Mesenchymal stem cell (in vitro differentiated cells and primary cell): ENCODE data around the gene NAV2.

Source experiments
- DNase-seq: peaks from one replicate; pipeline ENCODE4 v3.0.0-alpha.2; 2013
- H2AFZ ChIP-seq: one replicate; pipeline ENCODE4 v1.6.1; 2013; ENCODE audit warnings: low read depth, mild to moderate bottlenecking, control low read depth, inconsistent platforms, low read length, moderate library complexity
- H2AK5ac ChIP-seq: 2 replicates; pipeline ENCODE4 v1.6.1; 2013; ENCODE audit warnings: low read length, moderate library complexity, mild to moderate bottlenecking, inconsistent platforms; ENCODE audit not compliant: severe bottlenecking
- H2BK120ac ChIP-seq: one replicate; pipeline ENCODE4 v1.6.1; 2013; ENCODE audit warnings: low read depth, mild to moderate bottlenecking, inconsistent platforms, low read length, moderate library complexity
- H2BK12ac ChIP-seq, 2 experiments: one replicate each; pipeline ENCODE4 v1.6.1; 2013; ENCODE audit warnings: inconsistent platforms in 2 of 2, low read length in 2 of 2, mild to moderate bottlenecking in 2 of 2, moderate library complexity in 2 of 2, control low read depth in 1 of 2
- H2BK15ac ChIP-seq: one replicate; pipeline ENCODE4 v1.6.1; 2013; ENCODE audit warnings: mild to moderate bottlenecking, low read depth, inconsistent platforms; ENCODE audit not compliant: poor library complexity, severe bottlenecking
- H2BK5ac ChIP-seq: 2 replicates; pipeline ENCODE4 v1.6.1; 2013; ENCODE audit warnings: low read depth, mild to moderate bottlenecking, low read length, control low read depth, inconsistent platforms; ENCODE audit not compliant: poor library complexity, severe bottlenecking
- H3K14ac ChIP-seq, 2 experiments: one replicate each; pipeline ENCODE4 v1.6.1; 2013; ENCODE audit warnings: inconsistent platforms in 2 of 2, low read length in 2 of 2, control low read depth in 1 of 2, mild to moderate bottlenecking in 1 of 2, moderate library complexity in 1 of 2
- H3K18ac ChIP-seq, 2 experiments: one replicate each; pipeline ENCODE4 v1.6.1; 2013; ENCODE audit warnings: inconsistent platforms in 2 of 2, low read length in 2 of 2, control low read depth in 1 of 2, low read depth in 1 of 2, mild to moderate bottlenecking in 1 of 2
- H3K23ac ChIP-seq, 2 experiments: one replicate each; pipeline ENCODE4 v1.6.1; 2013; ENCODE audit warnings: inconsistent platforms in 2 of 2, low read length in 2 of 2, mild to moderate bottlenecking in 2 of 2, moderate library complexity in 2 of 2, control low read depth in 1 of 2
- H3K27ac ChIP-seq: 2 replicates; pipeline ENCODE4 v1.5.1; 2013; ENCODE audit warnings: mild to moderate bottlenecking, moderate library complexity, low read length, control low read depth, inconsistent platforms; ENCODE audit not compliant: poor library complexity, severe bottlenecking
- H3K27me3 ChIP-seq, 2 experiments: 2 replicates each; pipeline versions ENCODE4 v1.6.1 to v1.7.0; 2013; ENCODE audit warnings: low read length in 2 of 2, mild to moderate bottlenecking in 2 of 2, moderate library complexity in 2 of 2, control low read depth in 1 of 2, inconsistent platforms in 1 of 2; ENCODE audit not compliant: control insufficient read depth in 1 of 2, insufficient read depth in 1 of 2
- H3K36me3 ChIP-seq, 2 experiments: 2 replicates each; pipeline versions ENCODE4 v1.6.1 to v1.7.0; 2013; ENCODE audit warnings: low read length in 2 of 2, control low read depth in 1 of 2, inconsistent platforms in 1 of 2, low read depth in 1 of 2, mild to moderate bottlenecking in 1 of 2; ENCODE audit not compliant: insufficient read depth in 2 of 2, control insufficient read depth in 1 of 2
- H3K4ac ChIP-seq, 2 experiments: one replicate each; pipeline ENCODE4 v1.6.1; 2013; ENCODE audit warnings: inconsistent platforms in 2 of 2, low read length in 2 of 2, mild to moderate bottlenecking in 2 of 2, moderate library complexity in 2 of 2, control low read depth in 1 of 2, low read depth in 1 of 2
- H3K4me1 ChIP-seq: 2 replicates; pipeline ENCODE4 v1.6.1; 2013; ENCODE audit warnings: low read depth, low read length, control low read depth; ENCODE audit not compliant: control insufficient read depth, insufficient read depth
- H3K4me2 ChIP-seq: 2 replicates; pipeline ENCODE4 v1.6.1; 2013; ENCODE audit warnings: low read length, mild to moderate bottlenecking, inconsistent platforms; ENCODE audit not compliant: poor library complexity, severe bottlenecking
- H3K4me3 ChIP-seq, 2 experiments: 2 replicates each; pipeline versions ENCODE4 v1.5.1 to v1.7.0; 2013; ENCODE audit warnings: low read length in 2 of 2, mild to moderate bottlenecking in 2 of 2, control low read depth in 1 of 2, low read depth in 1 of 2; ENCODE audit not compliant: insufficient read depth in 1 of 2
- H3K79me1 ChIP-seq: replicated peaks from 2 replicates; pipeline ENCODE4 v1.6.1; 2013; ENCODE audit warnings: mild to moderate bottlenecking, control low read depth, low read length, inconsistent platforms; ENCODE audit not compliant: poor library complexity, severe bottlenecking
- H3K9ac ChIP-seq: 2 replicates; pipeline ENCODE4 v1.7.0; 2013; ENCODE audit warnings: mild to moderate bottlenecking, low read length, moderate library complexity
- H3K9me3 ChIP-seq: 2 replicates; pipeline ENCODE4 v1.7.0; 2013; ENCODE audit warnings: mild to moderate bottlenecking, low read length; ENCODE audit not compliant: control insufficient read depth
- H4K8ac ChIP-seq: one replicate; pipeline ENCODE4 v1.6.1; 2013; ENCODE audit warnings: inconsistent platforms, mild to moderate bottlenecking, low read length, moderate library complexity
- H4K91ac ChIP-seq: one replicate; pipeline ENCODE4 v1.6.1; 2013; ENCODE audit warnings: mild to moderate bottlenecking, low read length, inconsistent platforms
- WGBS: methylation state at CpG from one replicate; pipeline ENCODE4 v1.1.7; 2013; ENCODE audit warnings: mixed read lengths; 5-methylcytosine and 5-hydroxymethylcytosine counted together

Gene NAV2

DNA sequence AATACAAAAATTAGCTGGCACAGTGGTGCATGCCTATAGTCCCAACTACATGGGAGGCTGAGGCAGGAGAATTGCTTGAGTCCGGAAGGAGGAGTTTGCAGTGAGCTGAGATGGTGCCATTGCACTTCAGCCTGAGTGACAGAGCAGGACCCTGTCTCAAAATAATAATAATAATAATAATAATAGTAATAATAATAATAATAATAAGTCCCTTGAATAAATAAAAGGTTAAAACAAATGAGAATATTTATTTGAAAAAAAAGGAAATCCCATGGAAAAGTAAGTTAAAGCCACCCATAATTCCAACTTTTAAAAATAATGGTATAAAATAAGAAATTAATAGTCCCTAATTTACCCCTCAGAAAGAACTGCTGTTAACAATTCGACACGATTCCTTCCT lies 10.0 kb upstream of the NAV2 start:
- Histone ChIP-seq H3K9me3 (no peaks in the 10 kb centered on the region), H3K27me3 (no peaks in the 10 kb centered on the region), H3K18ac (no peak overlapping the region), H3K14ac (no peak overlapping the region), H2AK5ac (no peak overlapping the region), H3K4me2 (no peak overlapping the region), H3K4me3 (no peak overlapping the region), H3K23ac (no peak overlapping the region), H2BK120ac (no peak overlapping the region), H3K9ac (no peak overlapping the region), H3K27ac (no peak overlapping the region), H2AFZ (no peak overlapping the region), H4K91ac (no peak overlapping the region), H4K8ac (no peak overlapping the region), H2BK15ac (no peak overlapping the region), H2BK5ac (no peak overlapping the region), H3K4me1 (peaks cover 7% of the 10 kb centered on the region), H2BK12ac (no peak overlapping the region), H3K36me3 (peaks cover 0 to 3% of the 10 kb centered on the region in 2 experiments), H3K4ac (no peak overlapping the region), H3K79me1 (peaks cover 2% of the 10 kb centered on the region)
- DNase-seq: no peak
- no CpG with 5 or more reads among the region's 3 CpGs for WGBS

DNA sequence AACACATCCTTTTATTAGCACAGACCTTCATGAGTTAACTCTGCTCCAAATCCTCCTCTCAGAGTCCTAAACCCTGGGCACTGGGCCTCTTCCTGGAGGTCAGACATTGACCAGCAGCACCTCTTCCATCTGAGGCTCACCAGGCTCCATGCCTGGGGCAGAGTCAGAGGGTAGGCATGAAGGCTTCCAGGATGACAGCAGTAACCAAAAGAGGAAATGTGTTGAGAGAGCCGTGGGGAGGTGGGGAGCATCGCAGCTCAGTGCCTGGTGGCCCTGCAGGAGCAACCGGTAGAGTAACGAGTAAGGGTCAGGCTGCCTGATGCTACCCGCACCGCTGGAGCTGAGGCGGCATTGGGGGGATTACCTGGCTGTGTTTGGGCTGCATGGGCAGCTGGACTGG lies 9.4 kb upstream of the NAV2 start:
- H3K23ac ChIP-seq: no peak overlapping the region
- no peaks in the 10 kb centered on the region for H3K9me3 ChIP-seq

DNA sequence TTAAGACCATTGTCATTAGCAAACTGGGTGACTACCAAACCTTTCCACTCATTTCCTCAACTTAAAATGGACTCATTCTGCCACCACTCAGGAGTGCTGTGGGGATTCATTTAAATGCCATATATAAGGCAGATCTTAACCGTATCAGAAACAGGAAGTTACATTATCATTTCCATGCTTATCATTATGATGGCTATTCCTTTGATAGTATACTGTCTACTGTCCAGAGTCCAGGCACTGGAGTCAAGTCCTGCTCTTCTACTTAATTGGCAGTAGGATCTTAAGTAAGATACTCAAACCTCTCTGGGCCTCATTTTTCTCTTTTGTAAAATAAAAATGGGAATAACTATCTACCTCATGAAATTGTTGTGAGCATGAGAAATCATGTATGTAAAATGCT lies 8.4 kb upstream of the NAV2 start:
- Histone ChIP-seq H2BK12ac (no peak overlapping the region), H3K9ac (no peak overlapping the region), H3K23ac (no peak overlapping the region), H3K79me1 (peaks cover 2% of the 10 kb centered on the region), H3K9me3 (no peaks in the 10 kb centered on the region), H3K27ac (no peak overlapping the region), H3K4me1 (peaks cover 4% of the 10 kb centered on the region), H2BK15ac (no peak overlapping the region), H3K4me2 (no peak overlapping the region), H3K4me3 (no peak overlapping the region), H3K4ac (no peak overlapping the region), H4K8ac (no peak overlapping the region), H4K91ac (no peak overlapping the region), H3K36me3 (no peaks in the 10 kb centered on the region), H3K27me3 (no peaks in the 10 kb centered on the region), H3K14ac (no peak overlapping the region), H2BK120ac (no peak overlapping the region), H2AFZ (no peak overlapping the region), H2BK5ac (no peak overlapping the region), H2AK5ac (no peak overlapping the region), H3K18ac (no peak overlapping the region)
- DNase-seq: no peak
- no CpG with 5 or more reads among the region's 1 CpG for WGBS

More for the DNA sequence above, 9.4 kb upstream of the NAV2 start:
- Histone ChIP-seq H3K27me3 (no peaks in the 10 kb centered on the region), H3K79me1 (peaks cover 2% of the 10 kb centered on the region), H3K4me2 (no peak overlapping the region), H2BK120ac (no peak overlapping the region), H4K8ac (no peak overlapping the region), H3K36me3 (peaks cover 0 to 3% of the 10 kb centered on the region in 2 experiments), H3K14ac (peak overlapping the region in 1 of 2 experiments; percentile 35), H2AFZ (peak overlapping the region; percentile 54), H3K4me1 (peaks cover 4% of the 10 kb centered on the region), H3K9ac (no peak overlapping the region), H2BK15ac (no peak overlapping the region), H3K27ac (no peak overlapping the region), H3K4ac (no peak overlapping the region), H3K18ac (no peak overlapping the region), H2BK12ac (no peak overlapping the region), H3K4me3 (no peak overlapping the region), H2AK5ac (no peak overlapping the region), H2BK5ac (no peak overlapping the region), H4K91ac (no peak overlapping the region)
- 87% methylated on average over 7 of the region's 7 CpGs for WGBS
- DNase-seq: peak; percentile 11

DNA sequence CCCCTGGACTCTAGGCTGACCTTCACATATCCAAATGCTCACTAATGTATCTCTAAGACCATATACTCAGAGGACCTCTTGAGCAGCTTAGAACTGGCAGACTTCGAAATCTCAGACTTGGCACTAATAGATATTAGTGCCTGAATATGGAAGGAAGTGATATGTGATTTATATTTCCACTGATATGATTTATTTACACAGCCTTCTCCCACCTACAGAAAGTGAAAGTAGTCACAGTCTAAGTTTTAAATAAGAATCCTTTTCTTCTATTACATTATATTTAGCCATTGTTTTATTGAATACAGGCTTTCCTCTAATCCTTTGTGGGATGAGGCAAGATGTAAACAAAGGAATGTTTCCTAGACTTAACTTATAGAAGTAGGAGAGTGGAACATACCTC lies 6.7 kb upstream of the NAV2 start:
- Histone ChIP-seq H3K23ac (no peak overlapping the region), H2AFZ (no peak overlapping the region), H3K4me1 (peaks cover 4% of the 10 kb centered on the region), H3K14ac (no peak overlapping the region), H2BK5ac (no peak overlapping the region), H2BK120ac (no peak overlapping the region), H3K4me3 (peak overlapping the region in 1 of 2 experiments; percentile 19), H3K27ac (no peak overlapping the region), H3K9me3 (no peaks in the 10 kb centered on the region), H3K4ac (no peak overlapping the region), H4K91ac (no peak overlapping the region), H3K4me2 (no peak overlapping the region), H3K27me3 (no peaks in the 10 kb centered on the region), H4K8ac (no peak overlapping the region), H3K36me3 (no peaks in the 10 kb centered on the region), H2BK15ac (no peak overlapping the region), H3K18ac (no peak overlapping the region), H2AK5ac (no peak overlapping the region), H3K9ac (peak overlapping the region; percentile 43), H3K79me1 (peaks cover 2% of the 10 kb centered on the region), H2BK12ac (no peak overlapping the region)
- no peak for DNase-seq
- WGBS: no CpG with 5 or more reads among the region's 1 CpG
